Fibroblast of the aortic adventitia (primary cell): ENCODE results near the gene NLRP10. TPM values are rescaled to one million over a fixed set of nuclear protein-coding genes. Genes with fewer than 3 reads are reported as not detected.
A peak's percentile ranks its signal among the peaks of the same experiment; 100 is the strongest.

ENCODE experiments used
- DNase-seq: peaks from one replicate; pipeline ENCODE4 v3.0.0-alpha.2; 2010; ENCODE audit warnings: low read depth
- H3K4me3 ChIP-seq: 2 replicates; pipeline ENCODE4 v1.5.1; 2011; ENCODE audit warnings: low read depth, mild to moderate bottlenecking, control low read depth, low read length, moderate library complexity
- CTCF ChIP-seq: IDR thresholded peaks from 2 replicates; pipeline ENCODE4 v1.5.1; 2011; ENCODE audit warnings: mild to moderate bottlenecking, low read length, control low read depth, inconsistent platforms; ENCODE audit not compliant: insufficient read depth
- total RNA-seq: library from RNA; depleted of rRNA; stranded (reverse); fragments of >200 nt; gene quantifications from 2 replicates; pipeline ENCODE4 v1.2.3, GENCODE V29; 2012; ENCODE audit warnings: low replicate concordance

NLRP10 gene
- total RNA-seq, 1 donor, result 6.8 TPM

- TF ChIP-seq CTCF, result no peak
Observed at GRCh38 chr11:7977232-7977917, 12.1 kb upstream of the NLRP10 start.

GRCh38 chr11:7974668-7975067 is 9.4 kb upstream of the NLRP10 start:
- no peak for TF ChIP-seq CTCF
- DNase-seq, result no peak
- H3K4me3 ChIP-seq, result no peak overlapping the region

More at GRCh38 chr11:7977232-7977917, 12.1 kb upstream of the NLRP10 start:
- no peak overlapping the region for H3K4me3 ChIP-seq
- peak; percentile 92 for DNase-seq

GRCh38 chr11:7973011-7973410 is 7.8 kb upstream of the NLRP10 start:
- no peak for TF ChIP-seq CTCF
- no peak overlapping the region for H3K4me3 ChIP-seq
- peak; percentile 54 for DNase-seq

DNA sequence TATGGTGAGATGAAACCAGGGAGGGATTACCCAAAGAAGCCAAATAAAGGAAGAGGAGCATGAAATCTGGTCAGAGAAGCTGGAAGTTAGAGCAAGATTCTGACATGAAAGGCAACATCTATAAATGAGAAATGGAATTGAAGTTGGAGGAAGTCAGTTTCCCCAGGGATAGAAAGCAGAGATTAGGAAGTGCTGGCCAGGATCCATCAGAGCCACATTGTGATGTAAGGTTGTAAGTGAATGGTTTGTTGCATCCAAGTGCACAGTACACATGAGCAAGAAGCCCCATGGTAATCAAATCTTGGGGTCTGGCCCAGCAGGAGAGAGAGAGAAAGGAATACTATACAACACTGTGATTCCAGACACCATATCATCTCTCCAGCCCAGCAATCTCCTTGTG is 6.6 kb upstream of the NLRP10 start:
- TF ChIP-seq CTCF, result no peak
- H3K4me3 ChIP-seq, result no peak overlapping the region
- DNase-seq, result peak; percentile 73

DNA sequence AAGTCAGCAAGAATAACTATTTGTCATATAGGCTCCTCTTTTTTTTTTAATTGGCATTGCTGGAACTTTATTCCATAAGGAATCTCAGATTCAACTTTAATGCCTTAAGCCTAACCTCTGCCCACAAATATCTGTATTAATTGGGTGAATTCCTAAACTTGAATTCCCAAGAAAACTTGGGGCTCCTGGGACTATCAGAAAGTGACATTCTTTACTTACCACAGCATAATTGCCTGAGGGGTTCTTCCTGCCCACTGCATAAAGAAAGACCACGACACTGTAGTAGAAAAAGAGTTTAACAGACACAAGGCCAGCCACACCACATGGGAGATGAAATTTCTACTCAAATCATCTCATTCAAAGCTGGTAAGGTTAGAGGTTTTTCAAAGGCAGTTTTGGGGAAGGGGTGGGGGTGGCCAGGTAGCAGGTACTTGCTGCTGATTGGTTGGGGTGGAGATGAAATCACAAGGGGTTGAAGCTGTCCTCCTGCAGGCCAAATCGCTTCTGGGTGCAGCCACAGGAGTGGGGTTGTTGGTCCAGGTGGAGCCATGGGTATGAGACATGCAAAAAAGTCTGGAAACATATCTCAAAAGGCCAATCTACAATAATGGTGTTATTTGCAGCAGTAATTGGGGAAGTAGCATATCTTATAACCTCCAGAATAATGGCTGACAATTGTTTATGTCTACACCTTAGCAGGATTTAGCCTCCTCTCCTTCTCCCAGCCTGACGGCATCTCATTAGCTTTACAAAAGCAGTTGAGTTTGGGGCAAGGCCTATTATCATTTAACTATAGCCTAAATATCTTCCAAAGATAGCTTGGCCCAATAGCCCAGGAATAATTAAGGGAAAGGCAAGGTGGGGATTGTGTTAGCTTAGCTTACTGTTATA is 4.8 kb upstream of the NLRP10 start:
- no peak for TF ChIP-seq CTCF
- DNase-seq, result no peak

DNA sequence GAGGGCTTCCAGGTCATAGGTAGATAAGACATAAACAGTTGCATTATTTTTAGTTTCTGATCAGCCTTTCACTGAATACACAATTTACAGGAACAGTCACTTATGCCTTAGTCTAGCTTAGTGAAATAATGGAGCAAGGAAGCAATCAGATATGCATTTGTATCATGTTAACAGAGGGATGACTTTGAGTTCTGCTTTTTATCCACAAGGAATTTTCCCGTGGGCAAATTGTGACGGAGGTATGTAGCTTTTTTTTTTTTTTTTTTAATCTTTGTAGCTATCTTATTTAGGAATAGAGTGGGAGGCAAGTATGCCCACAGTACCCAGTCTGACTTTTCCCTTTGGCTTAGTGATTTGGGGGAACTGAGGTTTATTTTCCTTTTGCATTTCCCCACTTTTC is 3.4 kb upstream of the NLRP10 start:
- DNase-seq, result peak; percentile 50
- H3K4me3 ChIP-seq, result no peak overlapping the region

More for the DNA sequence above, 4.8 kb upstream of the NLRP10 start:
- H3K4me3 ChIP-seq, result no peak overlapping the region

More for the DNA sequence above, 3.4 kb upstream of the NLRP10 start:
- no peak for TF ChIP-seq CTCF
